Trophoblast cell (in vitro differentiated cells and primary cell): ENCODE measurements around the gene C12orf57.
A peak's percentile ranks its signal among the peaks of the same experiment; 100 is the strongest.

Experiments
- DNase-seq, 2 donors: peaks; one replicate each; pipeline ENCODE4 v3.0.0-alpha.2; 2016
- H2AFZ ChIP-seq: 2 replicates; pipeline ENCODE4 v1.6.1; 2013; ENCODE audit warnings: low read length, moderate library complexity, mild to moderate bottlenecking; ENCODE audit not compliant: insufficient read depth, poor library complexity
- H2AK5ac ChIP-seq: 2 replicates; pipeline ENCODE4 v1.6.1; 2013; ENCODE audit warnings: mild to moderate bottlenecking, low read length
- H2BK120ac ChIP-seq: 2 replicates; pipeline ENCODE4 v1.6.1; 2013; ENCODE audit warnings: low read length, mild to moderate bottlenecking, moderate library complexity; ENCODE audit not compliant: insufficient read depth, poor library complexity
- H2BK12ac ChIP-seq: 2 replicates; pipeline ENCODE4 v1.6.1; 2013; ENCODE audit warnings: mild to moderate bottlenecking, low read length, moderate library complexity
- H2BK5ac ChIP-seq: 2 replicates; pipeline ENCODE4 v1.6.1; 2013; ENCODE audit warnings: low read length, low read depth, moderate library complexity, mild to moderate bottlenecking; ENCODE audit not compliant: poor library complexity
- H3K14ac ChIP-seq: 2 replicates; pipeline ENCODE4 v1.6.1; 2013; ENCODE audit warnings: mild to moderate bottlenecking, low read length
- H3K18ac ChIP-seq: 2 replicates; pipeline ENCODE4 v1.6.1; 2013; ENCODE audit warnings: mild to moderate bottlenecking, low read length
- H3K23ac ChIP-seq: 2 replicates; pipeline ENCODE4 v1.6.1; 2013; ENCODE audit warnings: low read length
- H3K27ac ChIP-seq: 2 replicates; pipeline ENCODE4 v1.5.1; 2013; ENCODE audit warnings: low read depth, mild to moderate bottlenecking, inconsistent platforms, low read length, moderate library complexity
- H3K27me3 ChIP-seq: 2 replicates; pipeline ENCODE4 v1.6.1; 2013; ENCODE audit warnings: inconsistent platforms, mild to moderate bottlenecking, low read length, moderate library complexity; ENCODE audit not compliant: insufficient read depth
- H3K36me3 ChIP-seq, 2 experiments: 1 replicate in 1 of 2; 2 replicates in 1 of 2; pipeline ENCODE4 v1.6.1; 2013; ENCODE audit warnings: low read length in 2 of 2, mild to moderate bottlenecking in 2 of 2, moderate library complexity in 1 of 2; ENCODE audit not compliant: insufficient read depth in 2 of 2, control insufficient read depth in 1 of 2
- H3K4ac ChIP-seq: 2 replicates; pipeline ENCODE4 v1.6.1; 2013; ENCODE audit warnings: low read depth, mild to moderate bottlenecking, low read length, moderate library complexity
- H3K4me1 ChIP-seq, 2 experiments: 1 replicate in 1 of 2; 2 replicates in 1 of 2; pipeline ENCODE4 v1.6.1; 2013; ENCODE audit warnings: low read length in 2 of 2, mild to moderate bottlenecking in 2 of 2, moderate library complexity in 1 of 2; ENCODE audit not compliant: insufficient read depth in 2 of 2, control insufficient read depth in 1 of 2
- H3K4me2 ChIP-seq: 2 replicates; pipeline ENCODE4 v1.6.1; 2013; ENCODE audit warnings: inconsistent platforms, mild to moderate bottlenecking, low read length, moderate library complexity
- H3K4me3 ChIP-seq: 2 replicates; pipeline ENCODE4 v1.5.1; 2013; ENCODE audit warnings: mild to moderate bottlenecking, low read depth, low read length, inconsistent platforms
- H3K79me1 ChIP-seq: one replicate; pipeline ENCODE4 v1.6.1; 2013; ENCODE audit warnings: low read length
- H3K79me2 ChIP-seq: 2 replicates; pipeline ENCODE4 v1.6.1; 2013; ENCODE audit warnings: low read length, mild to moderate bottlenecking; ENCODE audit not compliant: control insufficient read depth, insufficient read depth, poor library complexity
- H3K9ac ChIP-seq: 2 replicates; pipeline ENCODE4 v1.6.1; 2013; ENCODE audit warnings: mild to moderate bottlenecking, low read length
- H3K9me3 ChIP-seq: 2 replicates; pipeline ENCODE4 v1.6.1; 2013; ENCODE audit warnings: low read depth, mild to moderate bottlenecking, control low read depth, inconsistent platforms, low read length; ENCODE audit not compliant: insufficient read depth
- H4K12ac ChIP-seq: 2 replicates; pipeline ENCODE4 v1.6.1; 2013; ENCODE audit warnings: low read depth, mild to moderate bottlenecking, low read length, moderate library complexity
- H4K8ac ChIP-seq: 2 replicates; pipeline ENCODE4 v1.6.1; 2013; ENCODE audit warnings: low read depth, mild to moderate bottlenecking, low read length, moderate library complexity
- H4K91ac ChIP-seq: one replicate; pipeline ENCODE4 v1.6.1; 2013; ENCODE audit warnings: low read depth, mild to moderate bottlenecking, low read length, moderate library complexity
- WGBS: extraction: QIAGEN DNeasy Blood & Tissue Kit; methylation state at CpG from one replicate; pipeline ENCODE4 v1.1.7; 2013; ENCODE audit warnings: missing lambda C conversion rate; ENCODE audit not compliant: insufficient read length, insufficient coverage; ENCODE audit errors: extremely low coverage; 5-methylcytosine and 5-hydroxymethylcytosine counted together

The C12orf57 gene

GRCh38 chr12:6899837-6900519 lies 43.8 kb upstream of the C12orf57 start:
- no peak overlapping the region for H3K27ac ChIP-seq
- H3K27me3 ChIP-seq: no peaks in the 10 kb centered on the region
- no peaks in the 10 kb centered on the region for H3K36me3 ChIP-seq
- peak in 1 of 2 donors; percentile 20 for DNase-seq
- H2AK5ac ChIP-seq: no peak overlapping the region
- H3K4ac ChIP-seq: no peak overlapping the region
- H2BK12ac ChIP-seq: no peak overlapping the region
- H3K4me1 ChIP-seq: peaks cover under 1 to 2% of the 10 kb centered on the region in 2 experiments
- H3K14ac ChIP-seq: no peak overlapping the region
- peaks cover 3% of the 10 kb centered on the region for H3K79me2 ChIP-seq
- H3K4me3 ChIP-seq: no peak overlapping the region
- peaks cover 6% of the 10 kb centered on the region for H3K79me1 ChIP-seq
- H3K9me3 ChIP-seq: no peaks in the 10 kb centered on the region
- no peak overlapping the region for H3K23ac ChIP-seq
- no peak overlapping the region for H4K8ac ChIP-seq
- H3K9ac ChIP-seq: no peak overlapping the region
- no peak overlapping the region for H2BK120ac ChIP-seq
- H3K4me2 ChIP-seq: no peak overlapping the region
- H4K12ac ChIP-seq: no peak overlapping the region
- no peak overlapping the region for H4K91ac ChIP-seq
- H3K18ac ChIP-seq: no peak overlapping the region
- no CpG with 5 or more reads among the region's 10 CpGs for WGBS
- no peak overlapping the region for H2AFZ ChIP-seq
- no peak overlapping the region for H2BK5ac ChIP-seq

GRCh38 chr12:6902448-6902847 lies 41.4 kb upstream of the C12orf57 start:
- peaks cover 3% of the 10 kb centered on the region for H3K79me2 ChIP-seq
- H3K18ac ChIP-seq: no peak overlapping the region
- no peaks in the 10 kb centered on the region for H3K9me3 ChIP-seq
- H3K14ac ChIP-seq: no peak overlapping the region
- H2BK12ac ChIP-seq: no peak overlapping the region
- H2BK5ac ChIP-seq: no peak overlapping the region
- H3K4me2 ChIP-seq: no peak overlapping the region
- no peak overlapping the region for H3K9ac ChIP-seq
- no peaks in the 10 kb centered on the region for H3K27me3 ChIP-seq
- peaks cover 4 to 6% of the 10 kb centered on the region in 2 experiments for H3K4me1 ChIP-seq
- no peaks in the 10 kb centered on the region for H3K36me3 ChIP-seq
- H2BK120ac ChIP-seq: no peak overlapping the region
- H3K4ac ChIP-seq: no peak overlapping the region
- H3K23ac ChIP-seq: no peak overlapping the region
- H4K8ac ChIP-seq: no peak overlapping the region
- H3K27ac ChIP-seq: no peak overlapping the region
- no peak overlapping the region for H2AK5ac ChIP-seq
- no peak overlapping the region for H2AFZ ChIP-seq
- H3K79me1 ChIP-seq: peaks cover 8% of the 10 kb centered on the region
- H4K91ac ChIP-seq: no peak overlapping the region
- WGBS: no CpG with 5 or more reads among the region's 4 CpGs
- H3K4me3 ChIP-seq: no peak overlapping the region
- DNase-seq: no peak
- no peak overlapping the region for H4K12ac ChIP-seq

GRCh38 chr12:6903722-6904121 lies 40.1 kb upstream of the C12orf57 start:
- no peak overlapping the region for H3K14ac ChIP-seq
- H3K18ac ChIP-seq: no peak overlapping the region
- H4K12ac ChIP-seq: no peak overlapping the region
- no peak overlapping the region for H2BK5ac ChIP-seq
- H3K4me2 ChIP-seq: no peak overlapping the region
- DNase-seq: no peak
- peaks cover 3% of the 10 kb centered on the region for H3K79me2 ChIP-seq
- WGBS: no CpG with 5 or more reads among the region's 1 CpG
- no peak overlapping the region for H3K27ac ChIP-seq
- no peak overlapping the region for H4K8ac ChIP-seq
- no peaks in the 10 kb centered on the region for H3K9me3 ChIP-seq
- H2AK5ac ChIP-seq: no peak overlapping the region
- H3K4me3 ChIP-seq: no peak overlapping the region
- H3K79me1 ChIP-seq: peaks cover 8% of the 10 kb centered on the region
- H3K36me3 ChIP-seq: no peaks in the 10 kb centered on the region
- H3K27me3 ChIP-seq: no peaks in the 10 kb centered on the region
- H2AFZ ChIP-seq: no peak overlapping the region
- H4K91ac ChIP-seq: no peak overlapping the region
- no peak overlapping the region for H2BK12ac ChIP-seq
- no peak overlapping the region for H3K9ac ChIP-seq
- peaks cover 4 to 6% of the 10 kb centered on the region in 2 experiments for H3K4me1 ChIP-seq
- no peak overlapping the region for H3K23ac ChIP-seq
- H2BK120ac ChIP-seq: no peak overlapping the region
- H3K4ac ChIP-seq: no peak overlapping the region

- peak within 1 kb of the TSS; percentile 93 for H3K14ac ChIP-seq
- peak within 1 kb of the TSS; percentile 65 for H3K4me2 ChIP-seq
- WGBS: no CpG with 5 or more reads among the region's 34 CpGs
Observed at GRCh38 chr12:6904280-6905276, 39.2 kb upstream of the C12orf57 start, which contains the start of gene LRRC23. Gene LRRC23 (plus strand): TSS chr12:6904822. CDS start chr12:6905634, 812 bp downstream.

More at GRCh38 chr12:6904280-6905276, 39.2 kb upstream of the C12orf57 start, which contains the start of gene LRRC23:
- no peak within 1 kb of the TSS for H3K27ac ChIP-seq
- peaks cover 4 to 6% of the 10 kb centered on the region in 2 experiments for H3K4me1 ChIP-seq
- H3K23ac ChIP-seq: no peak within 1 kb of the TSS
- peak within 1 kb of the TSS; percentile 94 for H4K8ac ChIP-seq
- peak within 1 kb of the TSS; percentile 41 for H2BK5ac ChIP-seq
- H3K9ac ChIP-seq: peak within 1 kb of the TSS; percentile 8
- peak within 1 kb of the TSS; percentile 87 for H4K12ac ChIP-seq
- peak within 1 kb of the TSS; percentile 76 for H3K4me3 ChIP-seq
- H3K36me3 ChIP-seq: no peaks in the 10 kb centered on the region
- peak within 1 kb of the TSS; percentile 60 for H3K4ac ChIP-seq
- H2AFZ ChIP-seq: peak within 1 kb of the TSS; percentile 86
- H3K27me3 ChIP-seq: no peaks in the 10 kb centered on the region
- H3K9me3 ChIP-seq: no peaks in the 10 kb centered on the region
- peak within 1 kb of the TSS; percentile 67 for H3K18ac ChIP-seq
- peak; percentile 91 to 96 for DNase-seq
- H4K91ac ChIP-seq: peak within 1 kb of the TSS; percentile 78
- H2BK120ac ChIP-seq: peak within 1 kb of the TSS; percentile 56
- H3K79me2 ChIP-seq: peaks cover 3% of the 10 kb centered on the region
- peak within 1 kb of the TSS; percentile 48 for H2AK5ac ChIP-seq
- no peak within 1 kb of the TSS for H2BK12ac ChIP-seq
- peaks cover 8% of the 10 kb centered on the region for H3K79me1 ChIP-seq
